ENCODE measurements around the gene MMGT1. TPM values are rescaled to one million over a fixed set of nuclear protein-coding genes. Genes with fewer than 3 reads are reported as not detected.

MMGT1 gene
- total and polyA plus RNA-seq, 2 donors (not counting 3 experiments of a cell fraction or from before 2014, with no cell fraction given): 10.4 to 18.8 TPM

GRCh38 chrX:135984791-135985156 lies 11.0 kb upstream of the MMGT1 start:
- intact Hi-C loops (cut with micrococcal nuclease) (no loop called here), dilution Hi-C loops (cut with MboI; ENCODE audit: extremely low pct_ligation_motif_present, low sequenced_read_pairs) (no loop called here)

More at GRCh38 chrX:135984791-135985156, 11.0 kb upstream of the MMGT1 start:
- H3K9ac ChIP-seq (replicated peaks; ENCODE audit: extremely low read depth, insufficient read depth, low read length): peak overlapping the region; percentile 61
- peaks cover 6% of the 10 kb centered on the region for H3K4me1 ChIP-seq (ENCODE audit: control insufficient read depth, extremely low read depth, insufficient read depth, low read length)
- peaks cover 10% of the 10 kb centered on the region for H3K79me2 ChIP-seq (ENCODE audit: control insufficient read depth, insufficient read depth, low read length)
- no peaks in the 10 kb centered on the region for H4K20me1 ChIP-seq (replicated peaks; ENCODE audit: control insufficient read depth, extremely low read depth, insufficient read depth, low read length)
- peak overlapping the region; percentile 45 to 90 (median 72) for H3K4me3 ChIP-seq (replicated peaks in 1 of 3; ENCODE audit: insufficient read depth in 1 of 3, low read depth in 1 of 3, low read length in 3 of 3)
- CTCF ChIA-PET: interaction anchor here (0.8 to 1.5 kb wide), 3 partner anchors 10 to 43 kb away, joined by 3 read pairs; no protein-coding TSS in a partner anchor
- H2AFZ ChIP-seq (ENCODE audit: low read depth, low read length): peak overlapping the region; percentile 96
- no peaks in the 10 kb centered on the region for H3K9me3 ChIP-seq (replicated peaks; ENCODE audit: control insufficient read depth, insufficient read depth, low read length)
- no peak for TF ChIP-seq EZH2 (IDR thresholded peaks at IDR 0.05; ENCODE audit: borderline replicate concordance, low read depth, low read length, severe bottlenecking)
- TF ChIP-seq POLR2A (IDR thresholded peaks at IDR 0.05; ENCODE audit: low read depth, low read length): no peak
- TF ChIP-seq MYC (IDR thresholded peaks at IDR 0.05; ENCODE audit: low read depth, low read length): no peak
- no peak for TF ChIP-seq FOS (IDR thresholded peaks at IDR 0.05; ENCODE audit: borderline replicate concordance, insufficient read depth, low read length)
- TF ChIP-seq JUN (IDR thresholded peaks at IDR 0.05; ENCODE audit: borderline replicate concordance, insufficient read depth, insufficient read length, low read depth): no peak
- TF ChIP-seq POLR2AphosphoS5 (IDR thresholded peaks at IDR 0.05; ENCODE audit: insufficient read depth, low read depth, low read length): no peak
- no peak for TF ChIP-seq GATA2 (IDR thresholded peaks at IDR 0.05; ENCODE audit: insufficient read depth, insufficient read length, low read depth, low read length)
- TF ChIP-seq, protein P1, sequence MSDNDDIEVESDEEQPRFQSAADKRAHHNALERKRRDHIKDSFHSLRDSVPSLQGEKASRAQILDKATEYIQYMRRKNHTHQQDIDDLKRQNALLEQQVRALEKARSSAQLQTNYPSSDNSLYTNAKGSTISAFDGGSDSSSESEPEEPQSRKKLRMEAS (IDR thresholded peaks at IDR 0.05; ENCODE audit: insufficient read depth, insufficient read length): no peak
- no peak for TF ChIP-seq CTCF (IDR thresholded peaks at IDR 0.05; ENCODE audit: extremely low read depth in 1 of 2, insufficient read depth in 1 of 2, low read depth in 1 of 2, low read length in 2 of 2)
- FAIRE-seq (no peak), DNase-seq (ENCODE audit: low read depth, low spot score) (no peak)
- BruUV-seq (replicated peaks): no TSS peak
- POLR2A ChIA-PET: no interaction called here
- peak overlapping the region; percentile 82 for H3K4me2 ChIP-seq (ENCODE audit: insufficient read depth, low read length)
- H3K36me3 ChIP-seq (ENCODE audit: control insufficient read depth in 2 of 2, extremely low read depth in 1 of 2, insufficient read depth in 2 of 2, low read length in 2 of 2): no peaks in the 10 kb centered on the region
- H3K27ac ChIP-seq (ENCODE audit: insufficient read depth, low read depth, low read length): peak overlapping the region; percentile 43
- no peaks in the 10 kb centered on the region for H3K27me3 ChIP-seq (ENCODE audit: control insufficient read depth in 2 of 2, insufficient read depth in 2 of 2, low read length in 2 of 2)
- H3K9me1 ChIP-seq (replicated peaks; ENCODE audit: control insufficient read depth, extremely low read depth, insufficient read depth, low read length): no peaks in the 10 kb centered on the region
